ENCODE results near the gene GAS7.
A peak's percentile ranks its signal among the peaks of the same experiment; 100 is the strongest.

Gene GAS7

DNA sequence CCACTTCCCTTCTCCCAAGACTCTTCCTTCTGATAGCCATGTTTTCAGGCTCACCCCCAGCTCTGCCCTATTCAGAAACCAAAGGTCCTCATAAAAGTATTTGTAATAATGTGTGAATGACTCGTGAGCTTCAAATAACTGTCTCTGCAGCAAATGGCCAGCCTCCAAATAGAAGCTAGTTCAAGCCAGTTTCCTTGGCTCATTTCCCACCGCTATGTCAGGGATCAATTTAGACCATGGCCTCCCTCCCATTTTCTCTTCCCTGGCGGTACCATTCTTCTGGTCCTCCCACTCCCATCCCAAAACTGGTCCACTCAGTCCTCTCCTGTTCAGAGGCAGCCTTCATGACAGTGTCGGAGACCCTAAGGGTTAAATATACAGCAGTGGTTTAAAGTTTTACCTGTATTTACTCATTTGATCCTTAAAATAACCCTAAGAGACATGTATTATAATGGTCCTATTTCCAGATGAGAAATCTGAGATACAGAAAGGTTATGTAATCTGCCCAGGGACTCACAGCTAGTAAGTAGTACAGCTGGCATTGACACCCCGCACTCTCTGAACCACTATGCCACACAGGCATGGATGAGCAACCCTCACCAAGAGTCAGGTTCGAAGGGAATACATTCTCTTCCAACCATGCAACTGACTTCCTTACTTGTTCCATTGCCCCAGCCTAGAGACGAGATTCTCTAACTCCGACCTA is 42.9 kb downstream of the GAS7 start:
- H3K4me3 ChIP-seq (ENCODE audit: control insufficient read depth in 1 of 7, extremely low read depth in 1 of 7, insufficient read depth in 4 of 7, low read depth in 2 of 7, low read length in 6 of 7) = no peak overlapping the region
- no peak for DNase-seq
- H3K27me3 ChIP-seq (replicated peaks in 2 of 5; ENCODE audit: control insufficient read depth in 4 of 5, insufficient read depth in 5 of 5, low read length in 4 of 5) = no peaks in the 10 kb centered on the region
- no peaks in the 10 kb centered on the region for H3K36me3 ChIP-seq (ENCODE audit: control insufficient read depth in 4 of 4, insufficient read depth in 4 of 4, low read length in 3 of 4)
- no peaks in the 10 kb centered on the region for H3K9me3 ChIP-seq (ENCODE audit: control extremely low read depth in 1 of 5, control insufficient read depth in 4 of 5, insufficient read depth in 2 of 5, low read depth in 1 of 5, low read length in 4 of 5)
- ChIA-PET POLR2A (interaction anchor here (1.2 kb wide), 1 partner anchor 35 kb away, joined by 3 read pairs; no protein-coding TSS in a partner anchor), CTCF (interaction anchor here (0.8 to 1.5 kb wide), 4 partner anchors 8 to 166 kb away, joined by 3 to 4 read pairs (median 4); no protein-coding TSS in a partner anchor)
- peaks cover 18 to 69% (median 46%) of the 10 kb centered on the region in 4 experiments for H3K4me1 ChIP-seq (ENCODE audit: control extremely low read depth in 1 of 4, control insufficient read depth in 4 of 4, insufficient read depth in 4 of 4, low read length in 3 of 4)
- H3K27ac ChIP-seq (ENCODE audit: insufficient read depth in 1 of 2, low read depth in 1 of 2, low read length in 2 of 2, poor library complexity in 1 of 2, severe bottlenecking in 2 of 2) = no peak overlapping the region
- WGBS (ENCODE audit: insufficient coverage) = 88% methylated on average over 7 of the region's 8 CpGs

DNA sequence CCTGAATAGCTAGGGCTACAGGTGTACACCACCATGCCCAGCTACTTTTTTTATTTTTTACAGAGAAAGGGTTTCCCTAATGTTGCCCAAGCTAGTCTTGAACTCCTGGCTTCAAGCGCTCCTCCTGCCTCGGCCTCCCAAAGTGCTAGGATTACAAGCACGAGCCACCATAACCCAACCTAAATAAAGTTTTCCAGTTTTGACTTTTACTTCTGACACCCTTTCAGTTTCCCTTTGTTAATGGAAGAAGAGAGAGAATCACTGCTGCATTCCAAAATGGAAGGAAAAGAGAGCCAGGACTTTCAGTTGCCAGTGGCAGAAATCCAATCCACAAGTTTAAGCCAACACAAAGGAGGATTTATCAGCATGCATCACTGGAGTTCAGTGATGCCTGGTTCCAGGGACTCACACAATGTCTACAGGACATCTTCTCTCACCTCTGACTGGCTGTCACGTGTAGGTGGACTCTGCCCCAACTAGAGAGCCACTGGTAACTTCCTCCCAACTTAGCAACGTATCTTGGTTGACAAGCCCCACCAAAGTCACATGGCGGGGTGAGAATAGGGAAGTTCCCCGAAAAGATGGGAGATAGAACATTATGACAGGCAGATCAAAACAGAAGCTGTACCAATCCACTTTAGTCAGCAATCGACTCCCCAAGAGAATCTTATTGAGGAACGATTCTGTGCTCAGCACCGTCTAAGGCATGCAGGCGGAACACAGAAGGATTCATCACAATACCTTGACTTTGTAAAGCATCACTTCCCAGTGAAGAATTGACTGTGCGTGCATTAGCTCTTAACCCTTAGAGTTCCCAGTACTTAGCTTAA is 46.5 kb downstream of the GAS7 start:
- 39% methylated on average over 10 of the region's 12 CpGs for WGBS (ENCODE audit: insufficient coverage)
- peak; percentile 61 to 91 (median 88) for DNase-seq
- Histone ChIP-seq H3K27me3 (replicated peaks in 2 of 5; ENCODE audit: control insufficient read depth in 4 of 5, insufficient read depth in 5 of 5, low read length in 4 of 5) (no peaks in the 10 kb centered on the region), H3K36me3 (ENCODE audit: control insufficient read depth in 4 of 4, insufficient read depth in 4 of 4, low read length in 3 of 4) (no peaks in the 10 kb centered on the region), H3K4me3 (ENCODE audit: control insufficient read depth in 1 of 7, extremely low read depth in 1 of 7, insufficient read depth in 4 of 7, low read depth in 2 of 7, low read length in 6 of 7) (peak overlapping the region in 1 of 7 experiments; percentile 38), H3K4me1 (ENCODE audit: control extremely low read depth in 1 of 4, control insufficient read depth in 4 of 4, insufficient read depth in 4 of 4, low read length in 3 of 4) (peaks cover 29 to 77% (median 53%) of the 10 kb centered on the region in 4 experiments), H3K27ac (ENCODE audit: insufficient read depth in 1 of 2, low read depth in 1 of 2, low read length in 2 of 2, poor library complexity in 1 of 2, severe bottlenecking in 2 of 2) (no peak overlapping the region), H3K9me3 (ENCODE audit: control extremely low read depth in 1 of 5, control insufficient read depth in 4 of 5, insufficient read depth in 2 of 5, low read depth in 1 of 5, low read length in 4 of 5) (no peaks in the 10 kb centered on the region)
- POLR2A ChIA-PET = no interaction called here
- CTCF ChIA-PET = interaction anchor here (1.0 to 1.5 kb wide), 4 partner anchors 10 to 37 kb away, joined by 3 to 5 read pairs (median 4); no protein-coding TSS in a partner anchor

DNA sequence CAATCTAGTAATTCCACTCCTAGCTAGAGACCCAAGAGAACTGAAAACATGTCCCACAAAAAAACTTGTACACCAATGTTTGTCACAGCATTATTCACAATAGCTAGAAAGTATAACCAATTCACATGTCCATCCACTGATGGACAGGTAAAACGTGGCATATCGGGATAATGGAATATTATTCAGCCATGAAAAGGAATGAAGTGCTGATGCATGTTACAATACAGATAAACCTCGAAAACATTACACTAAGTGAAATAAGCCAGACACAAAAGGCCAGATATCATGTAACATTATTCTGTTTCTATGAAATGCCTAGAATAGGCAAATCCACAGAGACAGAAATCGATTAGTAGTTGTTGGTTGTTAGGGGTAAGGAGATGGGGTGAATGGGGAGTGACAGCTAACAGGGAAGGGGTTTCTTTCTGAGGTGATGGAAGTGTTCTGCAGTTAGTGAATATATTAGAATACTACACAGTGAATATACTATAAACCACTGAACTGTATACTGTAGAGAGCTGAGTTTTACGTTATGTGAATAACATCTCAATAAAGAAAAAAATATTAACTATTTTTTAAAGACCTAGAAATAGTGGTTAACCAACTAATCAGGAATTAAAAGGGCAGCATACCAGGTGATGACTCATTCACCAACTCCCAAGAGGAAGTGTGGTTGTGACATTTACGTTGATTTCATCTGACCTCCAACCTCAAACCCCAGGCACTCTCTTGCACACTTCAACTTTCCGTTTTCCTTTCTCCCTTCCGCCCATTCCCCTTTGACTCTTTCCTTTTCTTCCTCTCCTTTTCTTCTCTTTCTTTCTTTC is 48.6 kb downstream of the GAS7 start:
- H3K9me3 ChIP-seq (ENCODE audit: control extremely low read depth in 1 of 5, control insufficient read depth in 4 of 5, insufficient read depth in 2 of 5, low read depth in 1 of 5, low read length in 4 of 5) = no peaks in the 10 kb centered on the region
- 27% methylated on average over 3 of the region's 8 CpGs for WGBS (ENCODE audit: insufficient coverage)
- peak; percentile 88 to 95 (median 93) for DNase-seq
- POLR2A ChIA-PET = interaction anchor here (1.5 kb wide), 1 partner anchor 35 kb away, joined by 6 read pairs; no protein-coding TSS in a partner anchor
- CTCF ChIA-PET = interaction anchor here (0.5 to 0.6 kb wide), 2 partner anchors 65 to 102 kb away, joined by 3 to 4 read pairs; no protein-coding TSS in a partner anchor
- H3K4me1 ChIP-seq (ENCODE audit: control extremely low read depth in 1 of 4, control insufficient read depth in 4 of 4, insufficient read depth in 4 of 4, low read length in 3 of 4) = peaks cover 19 to 67% (median 43%) of the 10 kb centered on the region in 4 experiments
- H3K4me3 ChIP-seq (ENCODE audit: control insufficient read depth in 1 of 7, extremely low read depth in 1 of 7, insufficient read depth in 4 of 7, low read depth in 2 of 7, low read length in 6 of 7) = peak overlapping the region in 1 of 7 experiments; percentile 33
- no peak overlapping the region for H3K27ac ChIP-seq (ENCODE audit: insufficient read depth in 1 of 2, low read depth in 1 of 2, low read length in 2 of 2, poor library complexity in 1 of 2, severe bottlenecking in 2 of 2)
- H3K27me3 ChIP-seq (replicated peaks in 2 of 5; ENCODE audit: control insufficient read depth in 4 of 5, insufficient read depth in 5 of 5, low read length in 4 of 5) = no peaks in the 10 kb centered on the region
- H3K36me3 ChIP-seq (ENCODE audit: control insufficient read depth in 4 of 4, insufficient read depth in 4 of 4, low read length in 3 of 4) = no peaks in the 10 kb centered on the region

DNA sequence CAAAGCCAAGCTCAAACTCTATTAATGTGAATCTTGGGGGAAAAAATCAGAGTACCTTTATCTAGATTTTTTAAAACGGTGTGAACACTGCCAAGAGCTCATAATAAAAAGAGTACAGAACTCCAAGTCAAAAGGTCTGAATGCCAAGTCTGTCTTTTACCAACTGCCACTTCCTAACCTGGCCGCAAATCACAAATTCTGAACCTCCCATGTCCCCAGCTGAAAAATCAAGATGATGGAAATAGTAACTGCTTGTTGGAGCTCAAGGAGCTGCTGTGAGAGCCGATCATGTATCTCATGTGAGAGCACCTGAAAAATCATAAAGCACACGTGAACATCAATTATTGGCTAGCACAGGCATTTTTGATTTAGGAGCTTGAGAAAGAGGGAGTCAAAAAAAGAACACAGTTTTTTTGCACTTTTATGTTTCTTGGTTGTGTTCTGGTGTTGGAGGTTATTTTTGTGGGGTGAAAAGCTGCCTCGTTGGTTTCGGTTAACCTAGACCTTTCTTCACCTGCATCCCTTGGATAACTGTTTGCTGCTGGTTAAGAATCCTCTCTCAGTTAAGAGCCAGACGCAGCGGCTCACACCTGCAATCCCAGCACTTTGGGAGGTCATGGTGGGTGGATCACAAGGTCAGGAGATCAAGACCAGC is 50.5 kb downstream of the GAS7 start:
- Histone ChIP-seq H3K27me3 (replicated peaks in 2 of 5; ENCODE audit: control insufficient read depth in 4 of 5, insufficient read depth in 5 of 5, low read length in 4 of 5) (no peaks in the 10 kb centered on the region), H3K9me3 (ENCODE audit: control extremely low read depth in 1 of 5, control insufficient read depth in 4 of 5, insufficient read depth in 2 of 5, low read depth in 1 of 5, low read length in 4 of 5) (no peaks in the 10 kb centered on the region), H3K4me1 (ENCODE audit: control extremely low read depth in 1 of 4, control insufficient read depth in 4 of 4, insufficient read depth in 4 of 4, low read length in 3 of 4) (peaks cover 19 to 69% (median 43%) of the 10 kb centered on the region in 4 experiments), H3K4me3 (ENCODE audit: control insufficient read depth in 1 of 7, extremely low read depth in 1 of 7, insufficient read depth in 4 of 7, low read depth in 2 of 7, low read length in 6 of 7) (no peak overlapping the region), H3K36me3 (ENCODE audit: control insufficient read depth in 4 of 4, insufficient read depth in 4 of 4, low read length in 3 of 4) (no peaks in the 10 kb centered on the region), H3K27ac (ENCODE audit: insufficient read depth in 1 of 2, low read depth in 1 of 2, low read length in 2 of 2, poor library complexity in 1 of 2, severe bottlenecking in 2 of 2) (no peak overlapping the region)
- 70% methylated on average over 4 of the region's 8 CpGs for WGBS (ENCODE audit: insufficient coverage)
- POLR2A ChIA-PET = interaction anchor here (1.1 kb wide), 1 partner anchor 174 kb away, joined by 3 read pairs; no protein-coding TSS in a partner anchor
- CTCF ChIA-PET = interaction anchor here (0.7 to 1.9 kb wide), 7 partner anchors 8 to 182 kb away, joined by 3 to 9 read pairs (median 3); no protein-coding TSS in a partner anchor
- peak in 2 of 3 donors; percentile 22 to 60 for DNase-seq

DNA sequence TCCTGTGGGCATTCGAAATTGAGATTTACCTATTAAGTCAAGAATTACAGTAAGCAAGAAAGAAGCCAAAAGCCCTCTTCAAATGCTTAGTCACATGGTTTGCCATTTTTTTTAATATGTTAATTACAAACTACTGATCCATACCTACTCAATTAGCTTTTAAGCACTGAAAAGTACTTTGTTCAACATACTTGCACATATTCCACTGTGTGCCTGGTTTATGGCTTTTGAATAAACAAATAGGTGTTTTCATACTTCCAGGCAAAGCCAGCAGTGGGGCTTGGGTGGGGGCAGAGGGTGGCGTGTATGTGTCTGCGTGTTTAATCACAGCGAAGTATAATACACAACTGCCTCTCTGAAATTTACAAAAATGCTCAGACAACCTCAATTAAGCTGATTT is 51.4 kb downstream of the GAS7 start:
- no peak overlapping the region for H3K27ac ChIP-seq (ENCODE audit: insufficient read depth in 1 of 2, low read depth in 1 of 2, low read length in 2 of 2, poor library complexity in 1 of 2, severe bottlenecking in 2 of 2)
- CTCF ChIA-PET = interaction anchor here (0.6 to 1.9 kb wide), 7 partner anchors 9 to 181 kb away, joined by 3 to 9 read pairs (median 3); no protein-coding TSS in a partner anchor
- peaks cover 19 to 60% (median 36%) of the 10 kb centered on the region in 4 experiments for H3K4me1 ChIP-seq (ENCODE audit: control extremely low read depth in 1 of 4, control insufficient read depth in 4 of 4, insufficient read depth in 4 of 4, low read length in 3 of 4)
- 94% methylated on average over 4 of the region's 4 CpGs for WGBS (ENCODE audit: insufficient coverage)
- H3K27me3 ChIP-seq (replicated peaks in 2 of 5; ENCODE audit: control insufficient read depth in 4 of 5, insufficient read depth in 5 of 5, low read length in 4 of 5) = no peaks in the 10 kb centered on the region
- H3K4me3 ChIP-seq (ENCODE audit: control insufficient read depth in 1 of 7, extremely low read depth in 1 of 7, insufficient read depth in 4 of 7, low read depth in 2 of 7, low read length in 6 of 7) = no peak overlapping the region
- DNase-seq = no peak
- H3K36me3 ChIP-seq (ENCODE audit: control insufficient read depth in 4 of 4, insufficient read depth in 4 of 4, low read length in 3 of 4) = no peaks in the 10 kb centered on the region
- POLR2A ChIA-PET = interaction anchor here (1.1 kb wide), 1 partner anchor 173 kb away, joined by 3 read pairs; no protein-coding TSS in a partner anchor
- no peaks in the 10 kb centered on the region for H3K9me3 ChIP-seq (ENCODE audit: control extremely low read depth in 1 of 5, control insufficient read depth in 4 of 5, insufficient read depth in 2 of 5, low read depth in 1 of 5, low read length in 4 of 5)

DNA sequence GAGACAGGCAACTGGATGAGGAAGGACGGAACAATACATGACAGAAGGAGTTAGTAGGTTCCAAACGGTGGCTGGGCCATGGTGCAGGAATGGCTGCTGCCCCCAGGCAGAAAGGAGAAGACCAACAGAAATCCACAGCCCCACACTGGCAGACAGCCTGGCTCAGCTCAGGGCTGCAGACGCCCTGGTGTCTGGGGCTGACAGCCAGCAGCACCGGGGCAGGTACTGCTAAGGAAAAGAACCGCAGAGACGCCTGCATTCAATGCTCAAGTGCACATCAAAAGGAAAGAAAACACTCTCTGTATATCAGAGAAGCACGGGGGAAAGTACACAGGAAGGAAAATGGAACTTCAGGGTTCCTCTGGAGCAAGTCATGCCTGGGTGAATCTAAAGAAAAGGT is 53.4 kb downstream of the GAS7 start:
- ChIA-PET POLR2A (no interaction called here), CTCF (interaction anchor here (0.6 to 1.5 kb wide), 2 partner anchors 26 to 158 kb away, joined by 3 read pairs; no protein-coding TSS in a partner anchor)
- no peak overlapping the region for H3K27ac ChIP-seq (ENCODE audit: insufficient read depth in 1 of 2, low read depth in 1 of 2, low read length in 2 of 2, poor library complexity in 1 of 2, severe bottlenecking in 2 of 2)
- no peak for DNase-seq
- H3K4me1 ChIP-seq (ENCODE audit: control extremely low read depth in 1 of 4, control insufficient read depth in 4 of 4, insufficient read depth in 4 of 4, low read length in 3 of 4) = peaks cover 10 to 40% (median 16%) of the 10 kb centered on the region in 4 experiments
- 67% methylated on average over 7 of the region's 7 CpGs for WGBS (ENCODE audit: insufficient coverage)
- no peaks in the 10 kb centered on the region for H3K9me3 ChIP-seq (ENCODE audit: control extremely low read depth in 1 of 5, control insufficient read depth in 4 of 5, insufficient read depth in 2 of 5, low read depth in 1 of 5, low read length in 4 of 5)
- H3K36me3 ChIP-seq (ENCODE audit: control insufficient read depth in 4 of 4, insufficient read depth in 4 of 4, low read length in 3 of 4) = no peaks in the 10 kb centered on the region
- no peak overlapping the region for H3K4me3 ChIP-seq (ENCODE audit: control insufficient read depth in 1 of 7, extremely low read depth in 1 of 7, insufficient read depth in 4 of 7, low read depth in 2 of 7, low read length in 6 of 7)
- H3K27me3 ChIP-seq (replicated peaks in 2 of 5; ENCODE audit: control insufficient read depth in 4 of 5, insufficient read depth in 5 of 5, low read length in 4 of 5) = no peaks in the 10 kb centered on the region
